DOHH2 (cell line): ENCODE data around the gene GINS2.

Experiments used
- H3F3A ChIP-seq: fragments of 200-600 bp; sonication (generic), shearing (Covaris generic); 2 replicates; pipeline ENCODE4 v1.6.0; 2016; ENCODE audit warnings: antibody characterized with exemption, mild to moderate bottlenecking; ENCODE audit not compliant: control insufficient read depth, insufficient read depth
- H3K27ac ChIP-seq: fragments of 200-600 bp; sonication (generic); 2 replicates; pipeline ENCODE4 v1.5.1; 2014; ENCODE audit warnings: low read depth, mild to moderate bottlenecking, low read length, moderate library complexity
- H3K27me3 ChIP-seq: fragments of 200-600 bp; sonication (generic); 2 replicates; pipeline ENCODE4 v1.6.1; 2014; ENCODE audit warnings: mild to moderate bottlenecking, low read length, mixed read lengths; ENCODE audit not compliant: control insufficient read depth
- H3K36me3 ChIP-seq: fragments of 200-600 bp; sonication (generic); 2 replicates; pipeline ENCODE4 v1.6.1; 2014; ENCODE audit warnings: mild to moderate bottlenecking, low read length, moderate library complexity, mixed read lengths; ENCODE audit not compliant: control insufficient read depth
- H3K4me1 ChIP-seq: fragments of 200-600 bp; sonication (generic); 2 replicates; pipeline ENCODE4 v1.6.1; 2014; ENCODE audit warnings: mild to moderate bottlenecking, low read length, mixed read lengths; ENCODE audit not compliant: control insufficient read depth
- H3K4me2 ChIP-seq: fragments of 200-600 bp; sonication (generic); 2 replicates; pipeline ENCODE4 v1.6.0; 2014; ENCODE audit warnings: mild to moderate bottlenecking, low read length, moderate library complexity
- H3K4me3 ChIP-seq: fragments of 200-600 bp; sonication (generic); 2 replicates; pipeline ENCODE4 v1.5.1; 2014; ENCODE audit warnings: mild to moderate bottlenecking, low read length, mixed read lengths
- H3K79me2 ChIP-seq: fragments of 200-600 bp; sonication (generic); 2 replicates; pipeline ENCODE4 v1.6.1; 2014; ENCODE audit warnings: mild to moderate bottlenecking, low read length, mixed read lengths; ENCODE audit not compliant: control insufficient read depth
- H3K9me2 ChIP-seq: fragments of 200-600 bp; sonication (generic); replicated peaks from 2 replicates; pipeline ENCODE4 v1.6.1; 2014; ENCODE audit warnings: mild to moderate bottlenecking, low read length, mixed read lengths; ENCODE audit not compliant: control insufficient read depth
- H3K9me3 ChIP-seq: fragments of 200-600 bp; sonication (generic); 2 replicates; pipeline ENCODE4 v1.6.1; 2014; ENCODE audit warnings: antibody characterized with exemption, low read length, mixed read lengths; ENCODE audit not compliant: control insufficient read depth, insufficient read depth
- H4K20me1 ChIP-seq: fragments of 200-600 bp; sonication (generic); 2 replicates; pipeline ENCODE4 v1.6.0; 2014; ENCODE audit warnings: low read depth, mild to moderate bottlenecking, antibody characterized with exemption, low read length, moderate library complexity; ENCODE audit not compliant: control insufficient read depth, insufficient read depth
- EZH2phosphoT487 ChIP-seq: fragments of 200-600 bp; sonication (generic); IDR thresholded peaks from 2 replicates; pipeline ENCODE4 v1.6.1; 2017; ENCODE audit warnings: borderline replicate concordance, mild to moderate bottlenecking, antibody characterized with exemption, low read length, moderate library complexity, mixed read lengths
- TF ChIP-seq, protein P1 (sequence below): fragments of 200-600 bp; sonication (generic); IDR thresholded peaks from one replicate; pipeline ENCODE4 v1.5.1; 2014; ENCODE audit warnings: antibody characterized with exemption, mild to moderate bottlenecking, low read depth, low read length; ENCODE audit not compliant: poor library complexity, severe bottlenecking

The GINS2 gene

DNA sequence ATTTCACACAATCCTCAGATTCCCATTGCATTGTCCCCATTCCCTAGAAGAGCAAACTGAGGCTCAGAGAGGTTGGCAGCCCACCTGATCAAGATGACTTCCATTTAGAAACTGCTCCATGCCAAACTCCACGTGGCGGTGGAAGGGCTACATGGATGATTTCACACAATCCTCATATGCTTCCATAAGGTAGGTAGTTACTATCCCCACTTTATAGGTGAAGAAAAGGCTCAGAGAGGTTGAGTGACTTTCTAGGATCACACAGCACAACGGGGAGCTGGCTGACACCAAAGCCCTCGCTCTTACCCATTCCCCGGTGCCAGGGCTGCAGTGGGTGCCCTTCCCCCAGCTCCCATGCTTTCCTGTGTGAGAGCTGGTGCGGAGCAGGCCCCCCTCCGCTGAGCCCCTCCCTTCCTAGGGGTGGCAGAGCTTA lies 9.7 kb upstream of the GINS2 start:
- H3F3A ChIP-seq, result no peaks in the 10 kb centered on the region
- no peak overlapping the region for H3K27ac ChIP-seq
- TF ChIP-seq, protein P1, sequence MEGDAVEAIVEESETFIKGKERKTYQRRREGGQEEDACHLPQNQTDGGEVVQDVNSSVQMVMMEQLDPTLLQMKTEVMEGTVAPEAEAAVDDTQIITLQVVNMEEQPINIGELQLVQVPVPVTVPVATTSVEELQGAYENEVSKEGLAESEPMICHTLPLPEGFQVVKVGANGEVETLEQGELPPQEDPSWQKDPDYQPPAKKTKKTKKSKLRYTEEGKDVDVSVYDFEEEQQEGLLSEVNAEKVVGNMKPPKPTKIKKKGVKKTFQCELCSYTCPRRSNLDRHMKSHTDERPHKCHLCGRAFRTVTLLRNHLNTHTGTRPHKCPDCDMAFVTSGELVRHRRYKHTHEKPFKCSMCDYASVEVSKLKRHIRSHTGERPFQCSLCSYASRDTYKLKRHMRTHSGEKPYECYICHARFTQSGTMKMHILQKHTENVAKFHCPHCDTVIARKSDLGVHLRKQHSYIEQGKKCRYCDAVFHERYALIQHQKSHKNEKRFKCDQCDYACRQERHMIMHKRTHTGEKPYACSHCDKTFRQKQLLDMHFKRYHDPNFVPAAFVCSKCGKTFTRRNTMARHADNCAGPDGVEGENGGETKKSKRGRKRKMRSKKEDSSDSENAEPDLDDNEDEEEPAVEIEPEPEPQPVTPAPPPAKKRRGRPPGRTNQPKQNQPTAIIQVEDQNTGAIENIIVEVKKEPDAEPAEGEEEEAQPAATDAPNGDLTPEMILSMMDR, result no peak
- TF ChIP-seq EZH2phosphoT487, result no peak
- H3K27me3 ChIP-seq, result peaks cover 34% of the 10 kb centered on the region
- no peaks in the 10 kb centered on the region for H4K20me1 ChIP-seq
- H3K4me1 ChIP-seq, result no peaks in the 10 kb centered on the region
- no peak overlapping the region for H3K4me2 ChIP-seq
- H3K36me3 ChIP-seq, result no peaks in the 10 kb centered on the region
- H3K9me2 ChIP-seq, result no peaks in the 10 kb centered on the region
- no peak overlapping the region for H3K4me3 ChIP-seq
- H3K79me2 ChIP-seq, result no peaks in the 10 kb centered on the region
- no peaks in the 10 kb centered on the region for H3K9me3 ChIP-seq

DNA sequence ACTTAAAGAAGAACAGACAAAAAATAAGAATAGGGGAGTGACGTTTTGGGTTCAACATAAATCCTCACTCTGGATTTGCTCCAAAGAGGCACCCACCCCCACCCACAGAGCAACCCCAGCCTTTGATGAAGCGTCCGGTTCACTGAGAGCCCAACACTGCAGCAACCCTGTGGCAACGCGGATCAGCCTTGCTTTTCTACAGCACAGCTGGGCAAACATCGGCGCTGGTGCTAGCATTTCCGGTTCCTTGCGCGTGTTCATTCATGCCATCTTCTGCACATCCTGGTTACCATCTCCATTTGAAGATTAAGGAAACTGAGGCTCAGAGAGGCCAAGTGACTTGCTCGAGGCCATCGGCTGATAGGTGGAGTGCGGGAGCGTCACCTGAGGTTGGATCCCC lies 8.7 kb upstream of the GINS2 start:
- no peak overlapping the region for H3K4me2 ChIP-seq
- no peaks in the 10 kb centered on the region for H3K36me3 ChIP-seq
- no peak overlapping the region for H3K27ac ChIP-seq
- H3K79me2 ChIP-seq, result no peaks in the 10 kb centered on the region
- no peaks in the 10 kb centered on the region for H3K9me3 ChIP-seq
- TF ChIP-seq, protein P1, result no peak
- H3F3A ChIP-seq, result no peaks in the 10 kb centered on the region
- H3K9me2 ChIP-seq, result no peaks in the 10 kb centered on the region
- H4K20me1 ChIP-seq, result no peaks in the 10 kb centered on the region
- peaks cover 35% of the 10 kb centered on the region for H3K27me3 ChIP-seq
- H3K4me3 ChIP-seq, result no peak overlapping the region
- H3K4me1 ChIP-seq, result no peaks in the 10 kb centered on the region

DNA sequence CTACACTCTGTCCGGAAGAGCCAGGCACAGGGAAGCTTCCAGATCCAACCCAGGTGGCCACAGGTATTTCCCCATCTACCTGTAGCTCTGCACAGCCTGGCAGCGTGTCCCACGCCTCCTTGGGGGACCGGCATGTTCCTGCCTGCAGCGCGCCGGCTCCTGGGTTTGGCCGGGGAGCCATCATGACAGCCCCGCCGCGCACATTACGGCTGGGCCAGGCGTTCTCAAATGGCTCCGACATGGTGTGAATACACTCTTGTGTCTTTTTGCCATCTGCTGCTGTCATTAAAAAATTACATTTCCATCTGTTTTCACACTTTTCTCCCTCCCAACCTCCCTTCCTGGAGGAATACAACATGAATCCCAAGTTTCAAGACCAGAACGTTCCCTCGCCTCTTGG lies 8.0 kb upstream of the GINS2 start:
- Histone ChIP-seq H3K9me3 (no peaks in the 10 kb centered on the region), H4K20me1 (no peaks in the 10 kb centered on the region), H3K27me3 (peaks cover 36% of the 10 kb centered on the region), H3K9me2 (no peaks in the 10 kb centered on the region), H3F3A (no peaks in the 10 kb centered on the region), H3K4me1 (no peaks in the 10 kb centered on the region), H3K36me3 (no peaks in the 10 kb centered on the region), H3K4me2 (no peak overlapping the region), H3K4me3 (no peak overlapping the region), H3K79me2 (no peaks in the 10 kb centered on the region), H3K27ac (no peak overlapping the region)
- TF ChIP-seq, protein P1, result no peak
- no peak for TF ChIP-seq EZH2phosphoT487
